ENCODE results near the gene RCAN2.

DNA sequence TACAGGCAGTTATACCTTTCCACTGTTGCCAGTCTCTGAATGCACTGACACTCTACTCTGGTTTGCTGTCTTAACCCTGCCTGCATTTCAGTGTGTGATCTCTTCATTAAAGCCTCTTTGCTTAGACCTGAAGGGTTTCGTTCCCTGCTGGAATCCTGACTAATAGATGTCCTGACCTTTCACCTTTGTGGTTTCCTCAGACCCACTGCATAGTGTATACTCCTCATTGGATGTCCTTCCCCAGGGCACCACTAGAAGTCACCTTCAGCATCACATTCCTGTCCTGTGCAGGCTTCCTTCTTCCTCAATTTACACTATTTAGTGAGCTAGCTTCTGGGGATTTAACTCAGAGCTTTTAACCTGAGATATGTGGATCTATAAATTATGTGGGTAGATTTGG is 120.6 kb downstream of the RCAN2 start:
- TF ChIP-seq POLR2A (IDR thresholded peaks at IDR 0.05) (no peak), POLR2AphosphoS5 (IDR thresholded peaks at IDR 0.05) (no peak)
- TF ChIP-seq, protein P1, sequence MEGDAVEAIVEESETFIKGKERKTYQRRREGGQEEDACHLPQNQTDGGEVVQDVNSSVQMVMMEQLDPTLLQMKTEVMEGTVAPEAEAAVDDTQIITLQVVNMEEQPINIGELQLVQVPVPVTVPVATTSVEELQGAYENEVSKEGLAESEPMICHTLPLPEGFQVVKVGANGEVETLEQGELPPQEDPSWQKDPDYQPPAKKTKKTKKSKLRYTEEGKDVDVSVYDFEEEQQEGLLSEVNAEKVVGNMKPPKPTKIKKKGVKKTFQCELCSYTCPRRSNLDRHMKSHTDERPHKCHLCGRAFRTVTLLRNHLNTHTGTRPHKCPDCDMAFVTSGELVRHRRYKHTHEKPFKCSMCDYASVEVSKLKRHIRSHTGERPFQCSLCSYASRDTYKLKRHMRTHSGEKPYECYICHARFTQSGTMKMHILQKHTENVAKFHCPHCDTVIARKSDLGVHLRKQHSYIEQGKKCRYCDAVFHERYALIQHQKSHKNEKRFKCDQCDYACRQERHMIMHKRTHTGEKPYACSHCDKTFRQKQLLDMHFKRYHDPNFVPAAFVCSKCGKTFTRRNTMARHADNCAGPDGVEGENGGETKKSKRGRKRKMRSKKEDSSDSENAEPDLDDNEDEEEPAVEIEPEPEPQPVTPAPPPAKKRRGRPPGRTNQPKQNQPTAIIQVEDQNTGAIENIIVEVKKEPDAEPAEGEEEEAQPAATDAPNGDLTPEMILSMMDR (IDR thresholded peaks at IDR 0.05), result no peak

Data from upper lobe of left lung (tissue), 4 donors.